GM15510 (cell line): ENCODE results near the gene SOX8.

Experiments
- POLR2A ChIP-seq: IDR thresholded peaks from 3 replicates; pipeline ENCODE4 v1.6.1; 2011; ENCODE audit warnings: borderline replicate concordance; ENCODE audit not compliant: insufficient read length; ENCODE audit errors: extremely low read depth

SOX8 gene

GRCh38 chr16:1028524-1029258 lies 47.1 kb downstream of the SOX8 start:
- TF ChIP-seq POLR2A: no peak

GRCh38 chr16:1029259-1029545 lies 47.6 kb downstream of the SOX8 start:
- TF ChIP-seq POLR2A: no peak

DNA sequence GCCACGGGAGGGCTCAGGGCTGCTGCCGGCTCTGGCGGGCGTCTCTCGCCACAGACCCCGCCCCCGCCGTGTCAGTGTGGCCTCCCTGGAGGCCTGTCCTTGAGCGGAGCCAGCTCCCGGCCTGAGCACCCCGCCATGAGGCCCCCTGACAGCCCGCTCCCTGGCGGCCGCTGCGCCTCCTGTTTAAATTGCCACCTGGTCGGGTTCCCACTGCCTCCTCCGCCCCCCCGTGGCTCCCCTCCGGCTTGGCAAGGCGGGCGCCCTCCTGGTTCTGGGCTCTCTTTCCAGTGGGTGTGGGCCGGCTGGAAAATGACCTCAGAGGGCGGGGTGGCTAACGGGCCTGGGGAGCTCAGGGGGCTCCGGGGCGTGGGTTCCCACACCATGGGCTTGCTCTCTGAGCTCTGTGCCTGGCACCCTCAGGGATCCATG lies 48.9 kb downstream of the SOX8 start:
- TF ChIP-seq POLR2A: no peak

DNA sequence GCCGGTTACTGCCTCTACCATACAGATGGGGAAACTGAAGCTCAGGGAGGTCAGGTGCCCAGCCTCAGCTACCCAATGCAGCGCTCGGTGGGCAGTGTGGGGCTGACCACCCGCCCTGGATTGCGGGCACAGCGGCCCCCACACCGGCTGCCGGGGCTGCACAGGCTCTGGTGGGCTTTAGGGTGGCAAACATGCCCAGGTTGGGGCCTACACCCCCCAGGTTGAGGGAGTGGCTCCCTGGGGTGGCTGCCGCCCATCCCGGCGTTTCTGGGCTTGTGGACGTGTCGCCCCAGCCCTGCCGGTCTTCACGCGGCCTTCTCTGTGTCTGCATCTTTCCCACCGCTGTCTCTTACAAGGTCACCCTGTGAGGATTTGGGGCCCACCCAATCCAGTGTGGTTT lies 50.1 kb downstream of the SOX8 start:
- TF ChIP-seq POLR2A: no peak

DNA sequence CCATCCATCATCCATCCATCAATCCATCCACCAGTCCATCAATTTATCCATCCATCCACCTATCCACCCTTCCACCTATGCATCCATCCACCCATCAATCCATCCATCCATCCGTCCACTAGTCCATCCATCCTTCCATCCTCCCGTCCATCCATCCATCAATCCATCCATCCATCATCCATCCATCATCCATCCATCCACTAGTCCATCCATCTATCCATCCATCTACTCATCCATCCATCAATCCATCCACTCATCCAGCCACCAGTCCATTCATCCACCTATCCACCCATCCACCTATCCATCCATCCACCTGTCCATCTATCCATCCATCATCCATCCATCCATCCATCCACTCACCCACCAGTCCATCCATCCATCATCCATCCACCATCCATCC lies 51.0 kb downstream of the SOX8 start:
- no peak for TF ChIP-seq POLR2A

DNA sequence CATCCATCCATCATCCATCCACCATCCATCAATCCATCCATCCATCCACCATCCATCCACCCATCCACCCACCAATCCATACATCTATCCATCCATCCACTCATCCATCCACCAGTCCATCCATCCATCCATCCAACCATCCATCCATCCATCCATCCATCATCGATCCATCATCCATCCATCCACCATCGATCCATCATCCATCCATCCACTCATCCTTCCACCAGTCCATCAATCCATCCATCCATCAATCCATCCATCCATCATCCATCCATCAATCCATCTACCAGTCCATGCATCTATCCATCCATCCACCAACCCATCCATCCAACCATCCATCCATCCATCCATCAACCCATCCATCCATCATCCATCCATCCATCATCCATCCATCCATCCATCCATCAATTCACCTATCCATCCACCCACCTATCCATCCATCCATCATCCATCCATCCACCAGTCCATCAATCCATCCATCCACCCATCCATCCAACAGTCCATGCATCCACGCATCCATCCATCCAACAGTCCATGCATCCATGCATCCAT lies 51.6 kb downstream of the SOX8 start:
- no peak for TF ChIP-seq POLR2A

DNA sequence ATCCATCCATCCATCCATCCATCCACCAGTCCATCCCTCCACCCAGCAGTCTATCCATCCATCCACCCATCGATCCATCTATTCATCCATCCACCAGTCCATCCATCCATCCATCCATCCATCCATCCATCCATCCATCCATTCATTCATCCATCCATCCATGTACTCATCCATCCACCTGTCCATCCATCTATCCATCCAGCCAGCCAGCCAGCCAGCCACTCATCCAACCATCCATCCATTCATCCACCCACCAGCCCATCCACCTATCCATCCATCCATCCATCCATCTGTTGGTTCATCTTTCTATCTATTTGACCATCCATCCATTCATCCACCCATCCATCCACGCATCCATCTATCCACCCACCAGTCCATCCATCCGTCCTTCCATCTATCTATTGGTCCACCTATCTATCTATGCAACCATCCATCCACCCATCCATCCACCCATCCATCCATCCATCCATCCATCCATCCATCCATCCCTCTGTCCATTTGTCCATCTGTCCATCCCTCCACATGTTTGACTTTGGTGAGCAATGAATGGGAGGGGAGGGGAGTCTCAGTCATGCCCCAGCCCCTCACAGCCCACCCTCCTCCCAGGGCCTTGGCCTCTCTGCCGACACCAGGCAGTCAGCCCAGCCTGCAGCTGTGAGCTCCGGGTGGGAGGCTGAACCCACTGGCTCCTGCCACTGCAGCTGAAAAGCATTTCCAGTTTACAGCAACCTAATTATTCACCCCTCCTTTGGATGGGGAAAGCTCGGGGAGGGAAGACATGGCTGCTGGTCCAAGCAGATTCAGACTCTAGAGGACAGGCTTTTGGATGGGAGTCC lies 52.9 kb downstream of the SOX8 start:
- TF ChIP-seq POLR2A: no peak

DNA sequence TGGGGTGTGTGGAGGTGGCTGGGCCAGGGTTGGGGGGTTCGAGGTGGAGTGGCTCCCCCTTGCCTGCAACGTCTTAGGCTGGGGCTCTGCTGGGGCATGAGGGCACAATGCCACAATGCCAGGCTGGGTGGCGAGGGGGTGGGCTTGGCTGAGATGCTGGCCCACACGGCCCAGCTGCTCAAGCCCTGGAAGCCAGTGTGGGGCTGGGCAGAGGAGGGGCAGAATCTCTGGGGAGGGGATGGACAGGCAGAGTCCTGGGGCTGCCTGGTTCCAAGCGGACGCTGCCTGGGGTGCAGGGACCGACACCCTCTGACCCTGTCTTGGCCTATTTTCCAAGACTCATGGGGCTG lies 53.5 kb downstream of the SOX8 start:
- no peak for TF ChIP-seq POLR2A

- no peak for TF ChIP-seq POLR2A
Observed at GRCh38 chr16:1036166-1036565, 54.6 kb downstream of the SOX8 start.
